ENCODE results near the gene PCDHGB5.
A peak's percentile ranks its signal among the peaks of the same experiment; 100 is the strongest.
"Not testable (repeated sequence)": the region's sequence is repeated elsewhere in the genome, so short reads cannot be mapped to it uniquely, and the experiment has no call there.

PCDHGB5 gene

DNA sequence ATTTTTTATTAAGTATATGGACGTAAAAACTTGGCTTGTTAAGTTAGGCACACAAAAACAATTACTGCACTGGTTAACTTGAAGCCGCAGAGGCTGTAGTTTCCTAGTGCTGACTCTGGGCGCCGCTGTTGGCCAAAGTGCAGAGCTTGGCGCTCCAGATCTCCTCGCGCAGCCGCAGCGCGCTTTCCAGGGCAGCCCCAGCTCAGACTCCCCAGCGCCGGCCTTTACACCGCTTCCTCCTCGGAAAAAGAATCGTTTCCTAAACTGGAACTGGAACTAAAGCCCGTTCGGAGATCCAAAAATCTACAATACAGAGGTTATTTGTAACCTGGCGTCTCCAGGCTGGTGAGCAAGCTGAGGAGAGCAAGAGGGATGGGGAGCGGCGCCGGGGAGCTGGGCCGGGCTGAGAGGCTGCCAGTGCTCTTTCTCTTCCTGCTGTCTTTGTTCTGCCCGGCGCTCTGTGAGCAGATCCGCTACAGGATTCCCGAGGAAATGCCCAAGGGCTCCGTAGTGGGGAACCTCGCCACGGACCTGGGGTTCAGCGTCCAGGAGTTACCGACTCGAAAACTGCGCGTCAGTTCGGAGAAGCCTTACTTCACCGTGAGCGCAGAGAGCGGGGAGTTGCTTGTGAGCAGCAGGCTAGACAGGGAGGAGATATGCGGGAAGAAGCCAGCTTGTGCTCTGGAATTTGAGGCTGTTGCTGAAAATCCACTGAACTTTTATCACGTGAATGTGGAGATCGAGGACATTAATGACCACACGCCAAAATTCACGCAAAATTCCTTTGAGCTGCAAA, at the start of gene PCDHGB5:
Gene PCDHGB5 (plus strand): TSS at position 192 of the 796 bp plus-strand sequence. CDS start 181 bp downstream, at position 373.
- DNase-seq, result peak; percentile 74

DNA sequence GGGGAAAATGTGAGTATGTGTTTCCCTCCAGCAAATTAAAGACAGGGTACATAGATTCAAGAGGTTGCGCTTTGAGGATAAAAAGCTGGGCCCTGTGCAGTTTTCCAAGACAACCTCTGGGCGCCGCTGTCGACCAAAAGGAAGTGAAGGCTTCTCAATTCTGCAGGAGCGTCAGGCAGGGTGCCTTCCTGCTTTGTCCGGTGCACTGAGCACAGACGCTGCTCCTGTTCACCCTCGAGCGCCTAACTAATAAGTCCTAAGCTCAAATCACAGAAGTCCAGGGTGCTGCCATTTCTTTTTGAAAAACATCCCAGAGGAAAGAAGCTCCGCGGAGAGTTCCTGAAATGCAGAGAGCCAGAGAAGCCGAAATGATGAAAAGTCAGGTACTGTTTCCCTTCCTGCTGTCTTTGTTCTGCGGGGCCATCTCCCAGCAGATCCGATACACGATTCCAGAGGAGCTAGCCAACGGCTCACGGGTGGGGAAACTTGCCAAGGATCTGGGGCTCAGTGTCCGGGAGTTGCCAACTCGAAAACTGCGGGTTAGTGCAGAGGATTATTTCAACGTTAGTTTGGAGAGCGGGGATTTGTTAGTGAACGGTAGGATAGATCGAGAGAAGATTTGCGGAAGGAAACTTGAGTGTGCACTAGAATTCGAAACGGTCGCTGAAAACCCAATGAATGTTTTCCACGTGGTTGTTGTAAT, 47.7 kb upstream of the PCDHGB5 start, which contains the start of gene PCDHGB1:
Gene PCDHGB1 (plus strand): TSS at position 183 of the 703 bp plus-strand sequence. CDS start 162 bp downstream, at position 345.
- DNase-seq, result peak; percentile 76

DNA sequence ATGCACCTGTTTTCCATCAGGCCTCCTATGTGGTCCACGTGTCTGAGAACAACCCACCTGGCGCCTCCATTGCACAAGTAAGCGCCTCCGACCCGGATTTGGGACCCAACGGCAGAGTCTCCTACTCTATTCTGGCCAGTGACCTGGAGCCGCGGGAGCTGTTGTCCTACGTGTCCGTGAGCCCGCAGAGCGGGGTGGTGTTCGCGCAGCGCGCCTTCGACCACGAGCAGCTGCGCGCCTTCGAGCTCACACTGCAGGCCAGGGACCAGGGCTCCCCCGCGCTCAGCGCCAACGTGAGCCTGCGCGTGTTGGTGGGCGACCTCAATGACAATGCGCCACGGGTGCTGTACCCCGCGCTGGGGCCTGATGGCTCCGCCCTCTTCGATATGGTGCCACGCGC, 46.2 kb upstream of the PCDHGB5 start:
- DNase-seq, result no peak

DNA sequence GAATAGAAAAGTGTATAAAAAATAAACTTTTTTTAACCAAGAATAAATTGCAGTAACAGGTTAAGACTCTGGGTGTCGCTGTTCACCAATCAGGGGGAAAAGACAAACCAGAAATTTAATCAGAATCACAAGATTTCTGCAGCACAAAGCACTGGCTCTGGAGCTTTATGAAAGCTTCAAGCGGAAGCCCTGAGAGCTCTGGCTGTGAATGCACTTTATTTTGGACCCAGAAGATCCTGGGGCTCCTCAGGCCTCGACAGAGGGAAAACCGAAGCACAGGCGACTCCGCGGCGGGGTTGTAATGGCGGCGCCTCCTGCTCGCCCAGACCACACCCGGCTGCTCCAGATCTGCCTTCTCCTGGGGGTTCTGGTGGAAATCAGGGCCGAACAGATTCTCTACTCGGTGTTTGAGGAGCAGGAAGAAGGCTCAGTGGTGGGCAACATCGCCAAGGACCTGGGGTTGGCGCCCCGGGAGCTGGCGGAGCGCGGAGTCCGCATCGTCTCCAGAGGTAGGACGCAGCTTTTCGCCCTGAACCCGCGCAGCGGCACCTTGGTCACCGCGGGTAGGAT, 42.8 kb upstream of the PCDHGB5 start, which contains the start of gene PCDHGA4:
Gene PCDHGA4 (plus strand): TSS at position 122 of the 570 bp plus-strand sequence. CDS start 87 bp downstream, at position 209.
- no peak for DNase-seq

DNA sequence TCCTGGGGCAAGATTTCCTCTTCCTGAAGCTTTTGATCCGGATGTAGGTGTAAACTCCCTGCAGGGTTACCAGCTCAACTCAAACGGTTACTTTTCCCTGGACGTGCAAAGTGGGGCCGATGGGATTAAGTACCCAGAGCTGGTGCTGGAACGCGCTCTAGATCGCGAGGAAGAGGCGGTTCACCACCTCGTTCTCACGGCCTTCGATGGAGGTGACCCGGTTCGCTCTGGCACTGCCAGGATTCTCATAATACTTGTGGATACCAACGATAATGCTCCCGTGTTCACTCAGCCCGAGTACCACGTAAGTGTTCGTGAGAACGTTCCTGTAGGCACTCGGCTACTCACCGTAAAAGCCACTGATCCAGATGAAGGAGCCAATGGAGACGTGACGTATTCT, 42.1 kb upstream of the PCDHGB5 start:
- DNase-seq, result no peak

DNA sequence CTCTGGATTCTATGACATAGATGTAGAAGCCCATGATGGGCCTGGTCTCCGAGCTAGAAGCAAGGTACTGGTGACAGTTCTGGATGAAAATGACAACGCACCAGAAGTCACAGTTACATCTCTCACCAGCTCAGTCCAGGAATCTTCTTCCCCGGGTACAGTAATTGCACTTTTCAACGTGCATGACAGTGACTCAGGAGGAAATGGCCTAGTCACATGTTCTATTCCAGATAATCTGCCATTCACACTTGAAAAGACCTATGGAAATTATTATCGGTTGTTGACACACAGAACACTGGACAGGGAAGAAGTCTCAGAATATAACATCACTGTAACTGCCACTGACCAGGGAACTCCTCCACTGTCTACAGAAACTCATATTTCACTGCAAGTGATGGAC, 41.6 kb upstream of the PCDHGB5 start:
- no peak for DNase-seq

DNA sequence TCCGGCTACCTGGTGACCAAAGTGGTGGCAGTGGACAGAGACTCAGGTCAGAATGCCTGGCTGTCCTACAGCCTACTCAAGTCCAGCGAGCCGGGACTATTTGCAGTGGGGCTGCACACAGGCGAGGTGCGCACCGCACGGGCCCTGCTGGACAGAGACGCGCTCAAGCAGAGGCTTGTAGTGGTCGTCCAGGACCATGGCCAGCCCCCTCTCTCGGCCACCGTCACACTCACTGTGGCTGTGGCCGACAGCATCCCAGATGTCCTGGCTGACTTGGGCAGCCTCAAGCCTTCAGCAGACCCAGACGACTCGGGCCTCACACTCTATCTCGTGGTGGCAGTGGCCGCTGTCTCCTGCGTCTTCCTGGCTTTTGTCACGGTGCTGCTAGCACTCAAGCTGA, 40.8 kb upstream of the PCDHGB5 start:
- no peak for DNase-seq

DNA sequence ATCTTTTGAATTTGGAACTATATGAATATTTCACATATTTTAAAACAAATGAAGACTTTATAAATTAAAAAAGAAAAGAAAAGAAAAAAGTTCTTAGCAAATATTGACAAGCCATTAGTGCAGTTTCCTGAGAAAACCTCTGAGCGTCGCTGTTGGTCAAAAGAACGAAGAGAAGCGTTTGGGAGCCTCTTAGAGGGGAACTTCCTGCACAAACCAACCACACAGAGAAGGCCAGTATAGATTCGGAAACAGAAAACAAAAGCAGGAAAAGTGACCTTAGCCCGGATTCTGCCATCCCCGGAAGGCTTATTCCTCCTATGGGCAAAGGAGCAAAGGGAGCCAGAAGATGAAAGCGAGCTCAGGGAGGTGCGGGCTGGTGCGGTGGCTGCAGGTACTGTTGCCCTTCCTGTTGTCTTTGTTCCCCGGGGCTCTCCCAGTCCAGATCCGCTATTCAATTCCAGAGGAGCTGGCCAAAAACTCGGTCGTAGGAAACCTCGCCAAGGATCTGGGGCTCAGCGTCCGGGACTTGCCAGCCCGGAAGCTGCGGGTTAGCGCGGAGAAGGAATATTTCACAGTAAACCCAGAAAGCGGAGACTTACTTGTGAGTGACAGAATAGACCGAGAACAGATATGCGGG, 37.8 kb upstream of the PCDHGB5 start, which contains the start of gene PCDHGB2:
Gene PCDHGB2 (plus strand): TSS at position 205 of the 637 bp plus-strand sequence. CDS start 142 bp downstream, at position 347.
- peak; percentile 68 for DNase-seq

DNA sequence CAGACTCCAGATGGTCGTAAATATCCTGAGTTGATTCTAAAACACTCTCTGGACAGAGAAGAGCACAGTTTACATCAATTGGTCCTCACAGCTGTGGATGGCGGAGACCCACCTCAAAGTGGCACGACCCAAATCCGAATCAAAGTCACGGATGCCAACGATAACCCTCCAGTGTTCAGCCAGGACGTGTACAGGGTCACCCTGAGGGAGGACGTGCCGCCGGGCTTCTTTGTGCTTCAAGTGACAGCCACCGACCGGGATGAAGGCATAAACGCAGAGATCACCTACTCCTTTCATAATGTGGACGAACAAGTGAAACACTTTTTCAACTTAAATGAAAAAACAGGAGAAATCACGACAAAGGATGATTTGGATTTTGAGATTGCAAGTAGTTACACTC, 37.1 kb upstream of the PCDHGB5 start:
- DNase-seq, result no peak

DNA sequence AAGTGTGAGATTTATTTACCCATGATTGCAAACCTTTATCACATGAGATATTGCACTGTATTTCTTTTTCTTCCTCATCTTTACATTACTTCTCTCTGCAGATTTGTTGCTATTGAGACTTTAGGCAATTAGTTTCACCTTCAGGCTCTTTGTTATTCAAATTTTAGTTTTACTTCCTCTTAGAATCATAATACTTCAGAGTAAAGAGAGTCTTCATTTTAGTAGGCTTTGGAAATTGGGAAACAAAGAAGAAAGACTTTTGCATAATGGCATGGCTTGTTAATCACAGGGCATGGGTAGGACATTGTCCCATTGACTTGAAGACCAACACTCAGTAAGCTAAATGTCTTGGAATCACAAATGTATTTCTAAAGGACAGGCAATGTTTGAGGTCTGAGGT, 35.0 kb upstream of the PCDHGB5 start:
- no peak for DNase-seq

DNA sequence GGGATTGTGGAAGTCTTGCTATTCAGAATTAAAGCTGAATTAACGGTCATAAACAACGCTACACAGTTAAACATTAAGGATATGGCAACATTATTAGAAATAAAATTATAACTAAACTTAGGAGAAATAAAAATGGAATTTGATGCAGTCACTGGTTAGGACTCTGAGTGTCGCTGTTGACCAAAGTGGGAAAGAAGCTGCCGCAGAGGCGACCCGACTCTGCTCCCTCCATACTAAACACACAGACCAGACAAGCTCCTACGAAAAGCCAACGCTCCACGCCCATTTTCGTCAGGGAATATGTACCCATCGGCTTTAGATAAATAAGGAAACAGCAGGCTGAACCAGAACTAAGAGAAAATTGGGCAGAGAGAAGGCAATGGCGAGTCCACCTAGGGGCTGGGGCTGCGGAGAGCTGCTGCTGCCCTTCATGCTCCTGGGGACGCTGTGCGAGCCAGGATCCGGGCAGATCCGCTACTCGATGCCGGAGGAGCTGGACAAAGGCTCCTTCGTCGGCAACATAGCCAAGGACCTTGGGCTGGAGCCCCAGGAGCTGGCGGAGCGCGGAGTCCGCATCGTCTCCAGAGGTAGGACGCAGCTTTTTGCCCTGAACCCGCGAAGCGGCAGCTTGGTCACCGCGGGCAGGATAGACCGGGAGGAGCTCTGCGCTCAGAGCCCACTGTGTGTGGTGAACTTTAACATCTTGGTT, 33.6 kb upstream of the PCDHGB5 start, which contains the start of gene PCDHGA5:
Gene PCDHGA5 (plus strand): TSS at position 211 of the 709 bp plus-strand sequence. CDS start 169 bp downstream, at position 380.
- DNase-seq, result peak; percentile 21

DNA sequence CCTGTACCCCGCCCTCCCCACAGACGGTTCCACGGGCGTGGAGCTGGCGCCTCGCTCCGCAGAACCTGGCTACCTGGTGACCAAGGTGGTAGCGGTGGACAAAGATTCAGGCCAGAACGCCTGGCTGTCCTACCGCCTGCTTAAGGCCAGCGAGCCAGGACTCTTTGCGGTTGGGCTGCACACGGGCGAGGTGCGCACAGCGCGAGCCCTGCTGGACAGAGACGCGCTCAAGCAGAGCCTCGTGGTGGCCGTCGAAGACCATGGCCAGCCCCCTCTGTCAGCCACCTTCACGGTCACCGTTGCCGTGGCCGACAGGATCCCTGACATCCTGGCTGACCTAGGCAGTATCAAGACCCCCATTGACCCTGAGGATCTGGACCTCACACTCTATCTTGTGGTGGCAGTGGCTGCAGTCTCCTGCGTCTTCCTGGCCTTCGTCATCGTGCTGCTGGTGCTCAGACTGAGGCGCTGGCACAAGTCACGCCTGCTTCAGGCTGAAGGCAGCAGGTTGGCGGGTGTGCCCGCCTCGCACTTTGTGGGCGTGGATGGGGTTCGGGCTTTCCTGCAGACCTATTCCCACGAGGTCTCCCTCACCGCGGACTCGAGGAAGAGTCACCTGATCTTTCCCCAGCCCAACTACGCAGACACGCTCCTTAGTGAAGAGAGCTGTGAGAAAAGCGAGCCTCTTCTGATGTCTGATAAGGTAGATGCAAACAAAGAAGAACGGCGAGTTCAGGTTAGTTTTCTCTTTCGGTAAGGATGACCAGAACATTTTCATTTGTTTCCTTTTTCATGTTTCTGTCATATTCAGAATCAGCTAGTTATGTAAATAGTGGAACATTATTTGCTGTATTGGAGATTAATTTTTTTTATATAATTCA, 31.5 kb upstream of the PCDHGB5 start:
- no peak for DNase-seq

DNA sequence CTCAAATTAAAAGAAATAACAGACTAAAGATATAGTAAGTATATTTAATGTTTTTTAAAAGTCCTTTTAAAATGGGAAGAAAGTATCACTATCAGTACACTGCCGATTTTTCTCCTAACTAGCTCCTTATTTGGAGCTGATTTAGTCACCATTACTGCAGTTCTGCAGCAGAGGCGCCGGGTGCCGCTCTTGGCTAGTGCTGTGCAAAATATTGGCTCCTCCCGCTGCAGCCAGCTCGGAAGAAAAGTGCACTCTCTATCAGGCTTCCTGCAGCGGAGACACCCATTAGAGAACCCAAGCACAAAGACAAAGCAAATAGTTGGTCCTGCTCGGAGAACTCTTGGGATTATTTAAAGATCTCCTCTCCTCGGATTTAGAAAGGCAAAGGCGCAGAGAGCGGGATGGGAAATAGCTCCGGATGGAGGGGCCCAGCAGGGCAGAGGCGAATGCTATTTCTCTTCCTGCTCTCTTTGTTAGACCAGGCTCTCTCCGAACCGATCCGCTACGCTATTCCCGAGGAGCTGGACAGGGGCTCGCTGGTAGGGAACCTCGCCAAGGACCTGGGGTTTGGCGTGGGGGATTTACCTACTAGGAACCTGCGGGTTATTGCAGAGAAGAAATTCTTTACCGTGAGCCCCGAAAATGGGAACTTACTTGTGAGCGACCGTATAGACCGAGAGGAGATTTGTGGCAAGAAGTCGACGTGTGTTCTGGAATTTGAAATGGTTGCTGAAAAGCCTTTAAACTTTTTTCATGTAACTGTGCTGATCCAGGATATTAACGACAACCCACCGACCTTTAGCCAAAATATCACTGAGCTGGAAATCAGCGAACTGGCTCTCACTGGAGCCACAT, 27.5 kb upstream of the PCDHGB5 start, which contains the start of gene PCDHGB3:
Gene PCDHGB3 (plus strand): TSS at position 249 of the 855 bp plus-strand sequence. CDS start 153 bp downstream, at position 402.
- peak; percentile 71 for DNase-seq

DNA sequence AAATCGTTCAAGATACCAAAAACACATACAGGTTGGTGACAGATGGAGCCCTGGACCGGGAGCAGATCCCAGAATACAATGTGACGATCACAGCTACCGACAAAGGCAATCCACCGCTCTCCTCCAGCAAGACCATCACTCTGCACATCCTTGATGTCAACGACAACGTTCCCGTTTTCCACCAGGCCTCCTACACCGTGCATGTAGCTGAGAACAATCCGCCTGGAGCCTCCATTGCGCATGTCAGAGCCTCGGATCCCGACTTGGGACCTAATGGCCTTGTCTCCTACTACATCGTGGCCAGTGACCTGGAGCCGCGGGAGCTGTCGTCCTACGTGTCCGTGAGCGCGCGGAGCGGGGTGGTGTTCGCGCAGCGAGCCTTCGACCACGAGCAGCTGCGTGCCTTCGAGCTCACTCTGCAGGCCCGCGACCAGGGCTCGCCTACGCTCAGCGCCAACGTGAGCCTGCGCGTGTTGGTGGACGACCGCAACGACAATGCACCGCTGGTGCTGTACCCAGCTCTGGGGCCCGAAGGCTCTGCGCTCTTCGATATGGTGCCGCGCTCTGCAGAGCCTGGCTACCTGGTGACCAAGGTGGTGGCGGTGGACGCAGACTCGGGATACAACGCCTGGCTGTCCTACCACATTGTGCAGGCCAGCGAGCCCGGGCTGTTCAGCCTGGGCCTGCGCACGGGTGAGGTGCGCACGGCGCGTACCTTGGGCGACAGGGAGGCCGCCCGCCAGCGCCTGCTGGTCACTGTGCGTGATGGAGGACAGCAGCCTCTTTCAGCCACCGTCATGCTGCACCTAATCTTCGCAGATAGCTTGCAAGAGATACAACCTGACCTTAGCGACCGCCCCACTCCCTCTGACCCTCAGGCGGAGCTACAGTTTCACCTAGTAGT, 25.9 kb upstream of the PCDHGB5 start:
- DNase-seq, result no peak

DNA sequence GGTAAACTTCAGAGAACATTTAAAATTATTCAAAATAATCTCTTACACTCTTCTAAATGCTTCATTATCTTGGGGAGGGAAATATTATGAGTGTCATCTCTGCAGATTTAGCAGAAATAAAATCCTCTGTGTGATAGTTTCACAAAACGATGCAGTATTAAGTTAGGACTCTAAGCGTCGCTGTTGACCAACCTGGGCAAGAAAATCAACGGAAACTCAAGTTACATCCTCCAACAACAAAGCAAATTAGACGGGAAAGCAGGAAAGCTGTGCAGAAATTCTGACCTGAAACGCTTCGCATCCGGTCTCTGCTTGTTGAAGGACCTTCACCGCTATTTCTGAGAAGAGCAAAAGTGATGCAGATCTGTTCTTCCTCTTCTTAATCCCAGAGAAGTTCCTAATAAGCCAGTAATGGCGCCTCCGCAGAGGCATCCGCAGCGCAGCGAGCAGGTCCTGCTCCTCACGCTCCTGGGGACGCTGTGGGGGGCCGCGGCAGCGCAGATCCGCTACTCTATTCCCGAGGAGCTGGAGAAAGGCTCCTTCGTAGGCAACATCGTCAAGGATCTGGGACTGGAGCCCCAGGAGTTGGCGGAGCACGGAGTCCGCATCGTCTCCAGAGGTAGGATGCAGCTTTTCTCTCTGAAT, 24.0 kb upstream of the PCDHGB5 start, which contains the start of gene PCDHGA6:
Gene PCDHGA6 (plus strand): TSS at position 219 of the 645 bp plus-strand sequence. CDS start 193 bp downstream, at position 412.
- DNase-seq, result peak; percentile 39

DNA sequence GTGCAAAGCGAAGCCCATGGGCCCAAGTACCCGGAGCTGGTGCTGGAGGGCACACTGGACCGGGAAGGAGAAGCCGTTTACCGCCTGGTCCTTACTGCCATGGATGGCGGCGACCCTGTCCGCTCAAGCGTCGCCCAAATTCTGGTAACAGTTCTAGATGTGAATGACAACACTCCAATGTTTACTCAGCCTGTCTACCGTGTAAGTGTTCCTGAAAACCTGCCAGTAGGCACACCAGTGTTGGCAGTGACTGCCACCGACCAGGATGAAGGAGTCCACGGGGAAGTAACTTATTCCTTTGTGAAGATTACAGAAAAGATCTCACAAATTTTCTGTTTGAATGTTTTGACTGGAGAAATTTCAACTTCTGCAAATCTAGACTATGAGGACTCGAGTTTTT, 23.1 kb upstream of the PCDHGB5 start:
- no peak for DNase-seq

DNA sequence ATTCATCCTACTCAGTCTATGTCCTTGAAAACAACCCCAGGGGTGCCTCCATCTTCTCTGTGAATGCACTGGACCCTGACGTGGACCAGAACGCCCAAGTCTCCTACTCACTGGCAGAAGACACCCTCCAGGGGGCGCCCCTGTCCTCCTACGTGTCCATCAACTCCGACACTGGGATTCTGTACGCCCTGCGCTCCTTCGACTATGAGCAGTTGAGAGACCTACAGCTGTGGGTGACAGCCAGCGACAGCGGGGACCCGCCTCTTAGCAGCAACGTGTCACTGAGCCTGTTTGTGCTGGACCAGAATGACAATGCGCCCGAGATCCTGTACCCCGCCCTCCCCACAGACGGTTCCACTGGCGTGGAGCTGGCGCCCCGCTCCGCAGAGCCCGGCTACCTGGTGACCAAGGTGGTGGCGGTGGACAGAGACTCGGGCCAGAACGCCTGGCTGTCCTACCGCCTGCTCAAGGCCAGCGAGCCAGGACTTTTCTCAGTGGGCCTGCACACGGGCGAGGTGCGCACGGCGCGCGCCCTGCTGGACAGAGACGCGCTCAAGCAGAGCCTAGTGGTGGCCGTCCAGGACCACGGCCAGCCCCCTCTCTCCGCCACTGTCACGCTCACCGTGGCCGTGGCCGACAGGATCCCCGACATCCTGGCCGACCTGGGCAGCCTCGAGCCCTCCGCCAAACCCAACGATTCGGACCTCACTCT, 22.1 kb upstream of the PCDHGB5 start:
- DNase-seq, result not testable (repeated sequence)

Data from EL (cell line).